ENCODE data around the gene BIRC2. TPM values are rescaled to one million over a fixed set of nuclear protein-coding genes. Genes with fewer than 3 reads are reported as not detected.

The BIRC2 gene
- polyA plus RNA-seq, 3 donors: 77.3 to 89.0 (median 78.1) TPM

- DNase-seq (ENCODE audit: extremely low read depth in 1 of 11, low read depth in 9 of 11, low spot score in 4 of 11): no peak
Measured at GRCh38 chr11:102415304-102415916, 68.4 kb downstream of the BIRC2 start.

- DNase-seq (ENCODE audit: extremely low read depth in 1 of 11, low read depth in 9 of 11, low spot score in 4 of 11): no peak
Measured at GRCh38 chr11:102416976-102417375, 70.0 kb downstream of the BIRC2 start.

GRCh38 chr11:102419181-102419580 lies 72.2 kb downstream of the BIRC2 start:
- DNase-seq (ENCODE audit: extremely low read depth in 1 of 11, low read depth in 9 of 11, low spot score in 4 of 11): no peak

- no peak for DNase-seq (ENCODE audit: extremely low read depth in 1 of 11, low read depth in 9 of 11, low spot score in 4 of 11)
Measured at GRCh38 chr11:102420547-102420946, 73.5 kb downstream of the BIRC2 start.

- DNase-seq (ENCODE audit: extremely low read depth in 1 of 11, low read depth in 9 of 11, low spot score in 4 of 11): peak in 1 of 11 donors; percentile 25
Measured at GRCh38 chr11:102421261-102421660, 74.2 kb downstream of the BIRC2 start.

GRCh38 chr11:102422817-102423712 lies 76.1 kb downstream of the BIRC2 start:
- no peak for DNase-seq (ENCODE audit: extremely low read depth in 1 of 11, low read depth in 9 of 11, low spot score in 4 of 11)

GRCh38 chr11:102423936-102424335 lies 76.9 kb downstream of the BIRC2 start:
- DNase-seq (ENCODE audit: extremely low read depth in 1 of 11, low read depth in 9 of 11, low spot score in 4 of 11): no peak

GRCh38 chr11:102426000-102426399 lies 79.0 kb downstream of the BIRC2 start:
- DNase-seq (ENCODE audit: extremely low read depth in 1 of 11, low read depth in 9 of 11, low spot score in 4 of 11): no peak

- DNase-seq (ENCODE audit: extremely low read depth in 1 of 11, low read depth in 9 of 11, low spot score in 4 of 11): no peak
Measured at GRCh38 chr11:102426570-102426969, 79.6 kb downstream of the BIRC2 start.

GRCh38 chr11:102427068-102427467 lies 80.1 kb downstream of the BIRC2 start:
- DNase-seq (ENCODE audit: extremely low read depth in 1 of 11, low read depth in 9 of 11, low spot score in 4 of 11): no peak

Other genes with a start within 250 kb of the BIRC2 start
- 100 to 1,000 TPM; 186 to 206 (median 193) TPM for gene YAP1, start 236.8 kb upstream of the BIRC2 start, polyA plus RNA-seq (ENCODE audit: insufficient read length in 3 of 3)
- 1 to 10 TPM in 2 of 3 donors, under 1 TPM in 1; 0.92 to 2.6 (median 1.1) TPM for gene BIRC3, start 29.7 kb upstream of the BIRC2 start, polyA plus RNA-seq (ENCODE audit: insufficient read length in 3 of 3)
- gene TMEM123, start 105.6 kb downstream of the BIRC2 start, polyA plus RNA-seq (ENCODE audit: insufficient read length in 3 of 3): 100 to 1,000 TPM; 274 to 314 (median 278) TPM
- 10 to 100 TPM; 26.3 to 38.4 (median 28.6) TPM for gene MMP7, start 183.5 kb downstream of the BIRC2 start, polyA plus RNA-seq (ENCODE audit: insufficient read length in 3 of 3)

All from renal cortex interstitium (tissue), 11 donors.